IMR-90 (cell line): ENCODE data around the gene BAD. TPM values are rescaled to one million over a fixed set of nuclear protein-coding genes. Genes with fewer than 3 reads are reported as not detected.

Source experiments
- ATAC-seq: fragments of 200-7000 bp; cut with Tn5 transposase; 2 replicates; pipeline ENCODE4 v1.9.1; 2020; ENCODE audit warnings: low read depth, mild to moderate bottlenecking, moderate library complexity
- BruUV-seq: library from RNA; stranded (reverse); fragments of 400-500 nt; replicated peaks from 2 replicates; lab custom pipeline; 2021; lab: Mats Ljungman, UMichigan
- CTCF ChIA-PET: fragments of 300-600 bp; formaldehyde crosslinking; extraction: SDS; loops from one replicate; lab custom pipeline; 2021; ENCODE audit warnings: antibody characterized with exemption; lab: Yijun Ruan, JAX
- POLR2A ChIA-PET: fragments of 300-600 bp; sonication (Branson Sonifier 250); formaldehyde crosslinking; loops from one replicate; lab custom pipeline; 2022; ENCODE audit warnings: antibody characterized with exemption; ENCODE audit not compliant: unreplicated experiment; lab: Charles Lee
- DNase-seq: peaks from one replicate; pipeline ENCODE4 v3.0.0; 2013
- H2AFZ ChIP-seq: replicated peaks from 2 replicates; pipeline ENCODE3; 2013; ENCODE audit warnings: low read length, mild to moderate bottlenecking; ENCODE audit not compliant: poor library complexity
- H2AK5ac ChIP-seq: 2 replicates; pipeline ENCODE4 v1.6.1; 2013; ENCODE audit warnings: low read depth, low read length, inconsistent platforms
- H2AK9ac ChIP-seq: replicated peaks from 2 replicates; pipeline ENCODE3; 2013; ENCODE audit warnings: mild to moderate bottlenecking, low read depth, low read length, moderate library complexity; ENCODE audit not compliant: poor library complexity
- H2BK120ac ChIP-seq: 2 replicates; pipeline ENCODE4 v1.6.1; 2013; ENCODE audit warnings: low read depth, low read length, inconsistent platforms
- H2BK15ac ChIP-seq: 3 replicates; pipeline ENCODE4 v1.6.1; 2013; ENCODE audit warnings: low read depth, low read length, inconsistent platforms
- H2BK20ac ChIP-seq: 2 replicates; pipeline ENCODE4 v1.6.1; 2013; ENCODE audit warnings: low read depth, mild to moderate bottlenecking, inconsistent platforms, low read length, moderate library complexity
- H2BK5ac ChIP-seq: 2 replicates; pipeline ENCODE4 v1.6.1; 2013; ENCODE audit warnings: mild to moderate bottlenecking, low read depth, low read length, inconsistent platforms; ENCODE audit not compliant: poor library complexity, severe bottlenecking
- H3K14ac ChIP-seq: replicated peaks from 2 replicates; pipeline ENCODE4 v1.6.1; 2013; ENCODE audit warnings: low read depth, low read length, inconsistent platforms
- H3K18ac ChIP-seq: 2 replicates; pipeline ENCODE4 v1.6.1; 2013; ENCODE audit warnings: low read depth, low read length, control low read depth
- H3K23ac ChIP-seq: 2 replicates; pipeline ENCODE4 v1.6.1; 2013; ENCODE audit warnings: low read depth, low read length, inconsistent platforms
- H3K27ac ChIP-seq: 2 replicates; pipeline ENCODE4 v1.5.1; 2013; ENCODE audit warnings: mild to moderate bottlenecking, control low read depth, low read length; ENCODE audit not compliant: insufficient read depth
- H3K27me3 ChIP-seq: 2 replicates; pipeline ENCODE4 v1.6.1; 2013; ENCODE audit warnings: low read length; ENCODE audit not compliant: control insufficient read depth, insufficient read depth
- H3K36me3 ChIP-seq: 2 replicates; pipeline ENCODE4 v1.6.1; 2013; ENCODE audit warnings: low read length, mixed read lengths; ENCODE audit not compliant: control insufficient read depth, insufficient read depth
- H3K4ac ChIP-seq: 2 replicates; pipeline ENCODE4 v1.6.1; 2013; ENCODE audit warnings: low read depth, low read length, inconsistent platforms
- H3K4me1 ChIP-seq: 2 replicates; pipeline ENCODE4 v1.6.1; 2013; ENCODE audit warnings: low read length, mixed read lengths; ENCODE audit not compliant: control insufficient read depth, insufficient read depth
- H3K4me2 ChIP-seq: 2 replicates; pipeline ENCODE4 v1.6.1; 2013; ENCODE audit warnings: low read depth, mild to moderate bottlenecking, control low read depth, low read length, moderate library complexity
- H3K4me3 ChIP-seq: 2 replicates; pipeline ENCODE4 v1.5.1; 2013; ENCODE audit warnings: low read depth, mild to moderate bottlenecking, control low read depth, low read length, moderate library complexity; ENCODE audit not compliant: insufficient read depth
- H3K56ac ChIP-seq: 2 replicates; pipeline ENCODE4 v1.6.1; 2013; ENCODE audit warnings: low read length, inconsistent platforms; ENCODE audit not compliant: insufficient read depth; ENCODE audit errors: extremely low read depth
- H3K79me1 ChIP-seq, 2 experiments: 2 replicates each; pipeline ENCODE4 v1.6.1; 2013; ENCODE audit warnings: low read length in 2 of 2, inconsistent platforms in 1 of 2, low read depth in 1 of 2
- H3K9ac ChIP-seq: 2 replicates; pipeline ENCODE4 v1.6.1; 2013; ENCODE audit warnings: low read depth, low read length, control low read depth
- H3K9me1 ChIP-seq: 2 replicates; pipeline ENCODE4 v1.6.1; 2013; ENCODE audit warnings: low read length, inconsistent platforms; ENCODE audit not compliant: insufficient read depth
- H3K9me3 ChIP-seq: 2 replicates; pipeline ENCODE4 v1.6.1; 2013; ENCODE audit warnings: low read length; ENCODE audit not compliant: control insufficient read depth, insufficient read depth
- H4K20me1 ChIP-seq: 2 replicates; pipeline ENCODE4 v1.6.1; 2013; ENCODE audit warnings: low read length, inconsistent platforms; ENCODE audit not compliant: insufficient read depth
- H4K5ac ChIP-seq: 2 replicates; pipeline ENCODE4 v1.6.1; 2013; ENCODE audit warnings: mild to moderate bottlenecking, low read depth, low read length, control low read depth
- H4K8ac ChIP-seq, 2 experiments: 2 replicates each; pipeline ENCODE4 v1.6.1; 2013; ENCODE audit warnings: low read depth in 2 of 2, low read length in 2 of 2, control low read depth in 1 of 2, inconsistent platforms in 1 of 2
- H4K91ac ChIP-seq: 2 replicates; pipeline ENCODE4 v1.6.1; 2013; ENCODE audit warnings: low read depth, low read length, inconsistent platforms; ENCODE audit not compliant: insufficient read depth
- MAFK ChIP-seq: IDR thresholded peaks from 2 replicates; pipeline ENCODE4 v1.6.1; 2012; ENCODE audit warnings: low read depth, low read length, improper control_type of control experiment
- NFE2L2 ChIP-seq: fragments of 150-350 bp; IDR thresholded peaks from 2 replicates; pipeline ENCODE4 v1.6.1; 2016; ENCODE audit warnings: low read depth, mild to moderate bottlenecking, low read length
- POLR2A ChIP-seq: IDR thresholded peaks from 2 replicates; pipeline ENCODE4 v1.6.1; 2012; ENCODE audit warnings: mild to moderate bottlenecking, low read depth, low read length
- RAD21 ChIP-seq: IDR thresholded peaks from 2 replicates; pipeline ENCODE4 v1.6.1; 2012; ENCODE audit warnings: low read length, improper control_type of control experiment
- RCOR1 ChIP-seq: IDR thresholded peaks from 2 replicates; pipeline ENCODE4 v1.6.1; 2012; ENCODE audit warnings: mild to moderate bottlenecking, low read length, improper control_type of control experiment; ENCODE audit not compliant: insufficient replicate concordance
- RFX5 ChIP-seq: IDR thresholded peaks from 2 replicates; pipeline ENCODE4 v1.8.0; 2012; ENCODE audit warnings: low read depth, mild to moderate bottlenecking, low read length, moderate library complexity
- SMC3 ChIP-seq: fragments of 150-350 bp; IDR thresholded peaks from 2 replicates; pipeline ENCODE4 v1.6.1; 2016; ENCODE audit warnings: low read depth, mild to moderate bottlenecking, antibody characterized with exemption, low read length, moderate library complexity
- USF2 ChIP-seq: fragments of 150-350 bp; IDR thresholded peaks from 2 replicates; pipeline ENCODE4 v1.6.1; 2017; ENCODE audit warnings: mild to moderate bottlenecking, antibody characterized with exemption, low read length, low read depth
- WGBS, 2 experiments: methylation state at CpG; one replicate each; pipeline versions ENCODE4 v1.1.5 to v1.1.7; 2013; ENCODE audit warnings: missing lambda C conversion rate in 2 of 2; ENCODE audit not compliant: insufficient read length in 1 of 2; ENCODE audit errors: extremely low coverage in 2 of 2; 5-methylcytosine and 5-hydroxymethylcytosine counted together
- dilution Hi-C: fragments of 300-500 bp; cut with HindIII; formaldehyde crosslinking; loops from one replicate; pipeline ENCODE4 v1.14.3; 2018; ENCODE audit warnings: low sequenced_read_pairs; ENCODE audit not compliant: unreplicated experiment
- in situ Hi-C: fragments of 300-500 bp; cut with MboI; formaldehyde crosslinking; loops from 3 replicates; pipeline ENCODE4 v1.14.3; 2019; ENCODE audit warnings: low sequenced_read_pairs, inconsistent platforms, mixed read lengths
- intact Hi-C: fragments of 100-400 bp; cut with micrococcal nuclease; formaldehyde crosslinking; loops from 2 replicates; pipeline ENCODE4 v1.10.0; 2022
- polyA plus RNA-seq, 3 experiments: library from polyadenylated mRNA; depleted of rRNA; stranded (reverse); fragments of >200 nt; gene quantifications; 2 replicates each; pipeline ENCODE4 v1.2.3, GENCODE V29; 2012; ENCODE audit warnings: low replicate concordance in 1 of 3
- total RNA-seq: library from RNA; depleted of rRNA; stranded (reverse); fragments of >200 nt; gene quantifications from 2 replicates; pipeline ENCODE4 v1.2.3, GENCODE V29; 2012

Gene BAD
- total and polyA plus RNA-seq, 2 of the 4 experiments (the other 2 are of a cell fraction): 30.3 to 68.0 TPM

- no peak overlapping the region for H2BK20ac ChIP-seq
- ATAC-seq (no peak), DNase-seq (no peak)
- no peak overlapping the region for H4K91ac ChIP-seq
- H3K4me2 ChIP-seq: no peak overlapping the region
- H3K27ac ChIP-seq: no peak overlapping the region
- TF ChIP-seq SMC3: no peak
- no peak for TF ChIP-seq RAD21
- TF ChIP-seq POLR2A: no peak
- no peak for TF ChIP-seq USF2
- TF ChIP-seq NFE2L2: no peak
- no peak for TF ChIP-seq RFX5
- no peak for TF ChIP-seq MAFK
- no peak for TF ChIP-seq RCOR1
- no peak overlapping the region; the same call in 1 of the 2 replicates for H2AK5ac ChIP-seq
- H3K23ac ChIP-seq: no peak overlapping the region
- POLR2A ChIA-PET: no interaction called here
- H3K4ac ChIP-seq: no peak overlapping the region
- CTCF ChIA-PET: no interaction called here
- H3K14ac ChIP-seq: no peak overlapping the region
- no peak overlapping the region for H4K5ac ChIP-seq
- no peak overlapping the region for H3K18ac ChIP-seq
- no CpG with 5 or more reads among the region's 5 CpGs for WGBS, 2 experiments
- dilution Hi-C loops (no loop called here), intact Hi-C loops (no loop called here), in situ Hi-C loops (no loop called here)
- peaks cover 14% of the 10 kb centered on the region for H3K9me1 ChIP-seq
- H2BK15ac ChIP-seq: no peak overlapping the region
- H3K36me3 ChIP-seq: peaks cover 22% of the 10 kb centered on the region
- H3K79me1 ChIP-seq: peaks cover 7 to 22% of the 10 kb centered on the region in 2 experiments
- BruUV-seq: no TSS peak
- no peaks in the 10 kb centered on the region; the same call in 1 of the 2 replicates for H3K27me3 ChIP-seq
- no peak overlapping the region for H3K4me3 ChIP-seq
- H2BK5ac ChIP-seq: peak overlapping the region; percentile 16
- H4K8ac ChIP-seq: no peak overlapping the region
- no peak overlapping the region for H3K56ac ChIP-seq
- peak overlapping the region; percentile 11 for H2AFZ ChIP-seq
- H3K4me1 ChIP-seq: peaks cover 10% of the 10 kb centered on the region
- H2BK120ac ChIP-seq: no peak overlapping the region
- H3K9ac ChIP-seq: no peak overlapping the region
- no peaks in the 10 kb centered on the region; the same call in 1 of the 2 replicates for H4K20me1 ChIP-seq
- peak overlapping the region; percentile 50 for H2AK9ac ChIP-seq
- 0 out of 2 replicates have a peak, but pooled peaks cover 2% of the 10 kb centered on the region for H3K9me3 ChIP-seq
These were observed 38.9 kb upstream of the BAD start for GRCh38 chr11:64323373-64323772.
